ENCODE results near the gene SH2D7.
A peak's percentile ranks its signal among the peaks of the same experiment; 100 is the strongest.
"Not testable (repeated sequence)": the region's sequence is repeated elsewhere in the genome, so short reads cannot be mapped to it uniquely, and the experiment has no call there.

Gene SH2D7

DNA sequence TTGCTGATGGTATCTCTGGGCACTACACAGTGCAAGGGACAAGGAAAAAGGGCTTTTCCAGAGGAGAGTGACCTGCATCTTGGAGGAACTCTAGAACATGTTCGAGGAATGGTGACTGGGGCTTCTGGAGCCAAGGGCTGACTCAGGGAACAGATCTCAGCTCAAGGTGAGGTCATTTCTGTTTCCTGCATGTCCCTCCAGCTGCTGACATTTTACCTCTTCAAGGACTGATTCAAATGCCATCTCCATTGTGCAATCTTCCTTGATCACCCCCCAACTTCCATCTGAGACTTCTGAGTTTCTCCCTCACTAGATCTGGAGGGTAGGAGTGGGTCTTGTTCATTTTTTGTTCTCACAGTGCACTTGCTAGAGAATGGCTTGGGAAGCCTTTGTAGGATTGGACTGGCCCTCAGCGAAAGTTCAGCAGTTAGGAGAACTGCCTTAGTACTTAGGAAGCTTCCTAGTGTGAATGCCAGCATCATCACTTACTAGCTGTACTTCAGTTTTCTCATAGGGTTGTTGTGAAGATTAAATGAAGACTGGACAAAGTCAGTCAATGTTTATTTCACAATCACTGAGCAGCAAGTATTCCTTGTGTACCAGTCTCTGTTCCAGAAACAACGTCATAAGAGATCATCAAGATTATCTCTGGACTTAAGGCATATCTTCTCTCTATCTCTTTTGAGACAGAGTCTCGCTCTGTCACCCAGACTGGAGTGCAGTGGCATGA lies 54.2 kb downstream of the SH2D7 start:
- no peak for DNase-seq (ENCODE audit: low read depth)

DNA sequence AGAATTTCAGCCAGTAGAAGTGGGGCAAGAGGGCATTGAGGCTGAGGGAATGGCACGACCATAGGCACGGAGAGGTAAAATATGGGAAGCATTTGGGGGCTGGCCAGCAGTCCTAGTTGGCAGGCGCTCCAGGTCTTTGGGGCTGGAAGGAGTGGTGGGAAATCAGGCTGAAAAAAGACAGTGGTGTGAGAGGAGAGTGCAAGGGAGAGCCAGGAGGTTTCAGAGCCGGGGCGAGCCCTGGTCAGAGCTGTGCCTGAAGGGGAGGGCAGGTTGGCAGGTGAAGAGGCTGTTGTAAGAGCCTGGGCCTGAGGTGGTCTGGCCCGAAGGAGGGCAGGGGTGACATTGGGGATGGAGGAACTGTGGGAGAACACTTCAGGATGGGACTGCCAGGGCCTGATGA lies 55.2 kb downstream of the SH2D7 start:
- no peak for DNase-seq (ENCODE audit: low read depth)

GRCh38 chr15:78148392-78149067 lies 56.2 kb downstream of the SH2D7 start:
- no peak for DNase-seq (ENCODE audit: low read depth)

DNA sequence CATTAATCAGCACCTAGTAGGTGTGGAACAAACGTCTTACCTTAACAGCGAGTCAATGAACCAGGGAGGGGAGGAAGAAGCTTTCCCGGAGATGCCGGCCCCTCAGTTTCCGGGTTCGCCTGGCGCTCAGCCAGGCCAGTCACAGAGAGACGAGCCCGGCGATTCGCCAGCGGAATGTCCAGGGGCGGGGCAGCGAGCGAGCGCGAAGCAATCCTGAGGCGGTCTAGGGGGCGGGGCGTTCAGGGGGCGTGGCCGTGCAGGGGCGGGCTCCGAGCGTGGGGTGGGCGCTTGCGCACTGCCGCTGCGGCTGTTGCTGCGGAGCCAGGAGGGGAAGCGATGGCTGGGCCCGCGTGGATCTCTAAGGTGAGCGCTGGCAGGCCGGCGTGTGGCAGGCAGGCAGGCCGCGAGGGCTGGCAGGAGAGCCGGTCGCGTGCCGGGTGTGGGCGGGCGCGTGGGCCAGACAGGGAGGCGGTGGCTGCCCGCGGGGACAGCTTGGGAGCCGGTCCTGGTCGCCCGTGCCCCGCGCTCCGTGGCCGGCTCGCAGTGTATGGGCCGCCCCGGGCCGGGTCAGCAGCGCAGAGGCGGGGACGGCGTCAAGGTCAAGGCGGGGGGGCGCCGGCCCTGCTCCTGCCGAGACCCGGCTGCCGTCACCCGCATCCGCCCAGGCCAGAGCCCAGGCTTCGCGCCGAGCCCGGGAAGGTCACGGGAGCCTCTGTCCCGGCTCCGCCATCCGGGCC lies 56.9 kb downstream of the SH2D7 start, which contains the start of gene IDH3A:
Gene IDH3A, plus strand, starts transcription at position 295 of the 737 bp plus-strand sequence. Its CDS starts 42 bp downstream, at position 337.
- DNase-seq (ENCODE audit: low read depth), result peak; percentile 91

DNA sequence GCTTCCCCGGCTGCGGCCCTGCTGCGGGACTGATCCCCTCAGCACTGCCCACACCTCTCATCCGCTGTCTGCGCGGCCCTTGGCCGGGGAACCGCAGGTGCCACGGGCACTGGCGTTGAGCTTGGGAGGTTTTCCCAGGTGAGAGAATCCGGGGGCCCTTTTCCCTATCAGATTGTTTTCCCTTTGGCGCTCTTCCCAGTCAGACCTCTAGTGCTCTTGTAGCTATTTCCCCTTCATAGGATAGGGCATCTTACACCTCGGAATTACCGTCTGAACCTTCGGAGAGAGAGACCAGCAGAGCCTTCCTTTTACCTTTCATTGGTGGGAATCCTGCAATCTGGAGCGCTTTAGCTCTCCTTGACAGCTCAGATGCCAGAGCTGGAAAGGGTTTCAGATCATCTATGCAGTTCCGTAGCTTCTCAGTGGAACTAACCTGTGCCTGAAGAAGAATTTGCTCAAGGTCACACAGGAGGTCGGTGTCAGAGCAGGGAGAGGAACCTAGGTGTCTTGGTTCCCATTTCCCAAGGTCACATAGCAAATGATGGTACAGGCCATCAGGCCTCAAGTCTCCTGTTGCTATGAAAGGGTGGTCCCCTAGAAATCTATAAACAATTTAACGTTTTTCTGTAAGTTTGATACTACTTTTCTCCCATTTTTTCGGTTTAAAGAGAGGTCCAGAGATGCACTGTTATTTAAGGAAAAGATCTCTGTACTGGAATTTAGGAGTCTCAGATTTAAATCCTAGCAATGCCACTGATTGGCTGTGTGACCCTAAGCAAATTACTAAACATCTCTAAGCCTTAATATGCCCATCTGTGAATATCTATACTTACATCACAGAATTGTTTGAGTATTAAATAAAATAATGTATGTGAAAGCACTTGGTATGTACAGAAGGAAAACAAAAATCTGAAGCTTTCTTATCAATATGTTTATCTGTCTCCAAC lies 57.7 kb downstream of the SH2D7 start:
- DNase-seq (ENCODE audit: low read depth), result no peak

- DNase-seq (ENCODE audit: low read depth), result not testable (repeated sequence)
Observed at GRCh38 chr15:78151075-78151474, 58.7 kb downstream of the SH2D7 start.

Measured in GM04504 (cell line).